A673 (cell line): ENCODE results near the gene DNLZ.

ENCODE experiments used
- CTCF ChIP-seq: fragments of 300-800, 200-600 bp; sonication (generic); conservative IDR thresholded peaks from 2 replicates; pipeline ENCODE4 v1.5.1; 2017; ENCODE audit warnings: low read depth, mild to moderate bottlenecking, antibody characterized with exemption, low read length, moderate library complexity, mixed read lengths
- EZH2 ChIP-seq: fragments of 200-600 bp; sonication (generic); IDR thresholded peaks from 2 replicates; pipeline ENCODE4 v1.6.1; 2017; ENCODE audit warnings: borderline replicate concordance, low read depth, mild to moderate bottlenecking, mixed read lengths, antibody characterized with exemption, low read length; ENCODE audit not compliant: poor library complexity, severe bottlenecking

- TF ChIP-seq CTCF (no peak), EZH2 (no peak)
These were observed 12.9 kb upstream of the DNLZ start for GRCh38 chr9:136376457-136376856.
